Measurements from ENCODE around the gene MKLN1.

Gene MKLN1

DNA sequence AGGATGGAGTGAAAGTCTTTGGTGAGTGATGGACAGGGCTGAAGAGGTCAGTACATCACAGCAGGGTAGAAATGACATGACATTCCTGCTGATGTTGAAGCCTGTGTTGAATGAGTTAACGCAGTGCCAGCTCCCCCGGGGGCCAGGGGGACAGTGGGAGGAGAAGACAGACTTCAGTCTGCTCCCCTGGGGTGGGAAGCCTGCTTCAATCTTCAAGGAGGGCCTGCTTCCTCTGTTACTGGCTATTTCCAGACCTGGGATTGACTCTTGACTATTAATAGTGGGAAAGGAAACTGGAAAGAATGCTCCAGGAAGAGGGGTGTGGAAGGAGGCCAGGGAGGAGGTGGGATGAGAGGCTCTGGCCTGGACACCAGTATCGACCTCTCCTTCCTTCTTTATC, 201.5 kb downstream of the MKLN1 start:
- in situ Hi-C loops (cut with MboI; ENCODE audit: low pct_unique_long_range_greater_than_20kb, low sequenced_read_pairs), result no loop called here
- DNase-seq, result no peak

GRCh38 chr7:131529617-131530016, 201.9 kb downstream of the MKLN1 start:
- in situ Hi-C loops (cut with MboI; ENCODE audit: low pct_unique_long_range_greater_than_20kb, low sequenced_read_pairs), result no loop called here

GRCh38 chr7:131530137-131530536, 202.5 kb downstream of the MKLN1 start:
- no peak for DNase-seq
- in situ Hi-C loops (cut with MboI; ENCODE audit: low pct_unique_long_range_greater_than_20kb, low sequenced_read_pairs), result no loop called here

More at GRCh38 chr7:131529617-131530016, 201.9 kb downstream of the MKLN1 start:
- DNase-seq, result no peak

DNA sequence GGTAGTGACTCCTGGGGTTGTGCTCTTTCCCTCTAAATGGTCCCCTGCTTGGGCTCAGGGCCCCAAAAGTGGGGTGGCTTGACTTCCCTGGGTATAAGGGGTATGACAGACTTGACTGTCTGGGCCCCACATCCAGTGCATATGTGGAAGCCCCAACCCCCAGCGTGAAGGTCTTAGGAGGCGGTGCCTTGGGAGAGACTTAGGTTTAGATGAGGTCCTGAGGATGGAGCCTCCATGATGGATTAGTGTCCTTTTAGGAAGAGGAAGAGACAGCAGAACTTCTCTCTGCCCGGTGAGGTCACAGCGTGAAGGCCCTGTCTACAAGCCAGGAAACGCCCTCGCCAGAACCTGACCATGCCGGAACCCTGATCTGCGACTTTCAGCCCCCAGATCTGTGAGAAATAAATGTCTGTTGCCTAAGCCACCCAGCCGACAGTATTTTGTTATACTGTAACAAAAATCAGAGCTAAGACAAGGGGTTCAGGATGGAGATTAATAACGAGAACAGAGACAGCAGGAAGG, 205.0 kb downstream of the MKLN1 start:
- DNase-seq, result no peak
- in situ Hi-C loops (cut with MboI; ENCODE audit: low pct_unique_long_range_greater_than_20kb, low sequenced_read_pairs), result no loop called here

DNA sequence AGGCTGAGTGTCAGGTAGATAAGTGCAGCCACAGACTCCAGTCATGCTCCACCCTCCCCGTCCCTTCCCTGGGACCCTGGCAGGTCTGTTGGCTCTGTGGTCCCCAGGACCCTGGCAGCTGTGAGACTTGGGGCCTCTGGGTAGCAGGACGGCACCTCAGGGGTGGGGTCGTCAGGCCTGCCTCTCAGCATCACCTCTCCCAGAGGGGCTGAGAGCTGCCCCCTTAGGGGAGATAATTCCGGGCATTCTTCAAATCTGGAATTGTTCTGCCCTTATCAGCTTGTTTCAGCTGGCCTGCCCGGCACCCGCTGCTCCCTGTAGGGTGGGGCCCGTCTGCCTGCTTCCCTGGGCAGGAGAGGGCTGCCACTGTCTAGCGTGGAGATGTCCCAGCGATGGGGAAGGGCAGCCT, 205.5 kb downstream of the MKLN1 start:
- in situ Hi-C loops (cut with MboI; ENCODE audit: low pct_unique_long_range_greater_than_20kb, low sequenced_read_pairs), result no loop called here

DNA sequence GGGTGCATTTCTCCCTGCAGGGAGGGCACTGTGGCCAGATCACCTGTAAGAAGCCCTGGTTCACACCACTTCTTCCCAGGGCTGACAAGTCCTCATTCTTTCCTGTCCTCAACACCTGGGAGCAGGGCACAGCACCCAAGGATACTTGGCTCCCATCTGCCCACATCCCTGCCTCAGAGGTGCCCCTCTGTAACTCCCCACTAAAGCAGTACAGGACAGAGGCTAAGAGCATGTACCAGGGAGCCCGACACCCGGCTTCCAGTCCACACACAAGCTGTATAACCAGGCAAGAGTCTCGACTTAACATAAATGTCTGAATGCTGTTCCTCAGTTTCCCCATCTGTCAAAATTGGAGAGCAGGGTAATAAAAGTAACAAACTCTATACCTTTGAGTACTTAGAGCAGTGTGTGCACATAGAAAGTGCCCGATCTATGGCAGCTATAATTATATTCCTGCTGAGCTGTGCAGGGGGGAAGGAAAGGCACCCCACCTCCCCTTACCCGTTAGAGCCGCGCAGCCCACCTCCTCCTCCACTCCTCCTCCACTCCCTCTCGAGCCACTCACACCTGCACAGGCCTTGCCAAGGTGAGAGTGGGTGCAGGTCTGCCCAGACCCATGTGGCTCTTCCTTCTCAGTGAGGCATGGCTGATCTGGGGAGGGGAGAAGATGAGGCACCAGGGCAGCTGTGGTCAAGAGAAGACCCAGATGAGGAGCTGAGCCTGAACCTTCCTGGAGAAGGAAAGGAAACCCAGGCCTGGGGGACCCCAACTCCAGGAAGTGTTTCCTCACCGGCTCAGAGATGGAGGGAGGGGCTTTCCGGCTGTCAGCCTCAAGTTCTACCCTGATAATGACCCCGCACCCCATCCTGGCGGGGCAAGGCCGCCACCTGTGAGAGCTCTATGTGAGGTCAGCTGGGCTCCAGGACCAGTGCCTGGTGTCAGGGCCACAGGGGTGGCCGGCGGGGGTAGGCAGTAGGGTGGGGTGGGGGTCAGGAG, 206.2 kb downstream of the MKLN1 start:
- in situ Hi-C loops (cut with MboI; ENCODE audit: low pct_unique_long_range_greater_than_20kb, low sequenced_read_pairs), result no loop called here
- no peak for DNase-seq

More for the DNA sequence above, 205.5 kb downstream of the MKLN1 start:
- DNase-seq, result no peak

GRCh38 chr7:131536361-131536849, 208.7 kb downstream of the MKLN1 start:
- DNase-seq, result no peak
- in situ Hi-C loops (cut with MboI; ENCODE audit: low pct_unique_long_range_greater_than_20kb, low sequenced_read_pairs), result no loop called here

GRCh38 chr7:131537571-131537978, 209.9 kb downstream of the MKLN1 start:
- DNase-seq, result no peak
- in situ Hi-C loops (cut with MboI; ENCODE audit: low pct_unique_long_range_greater_than_20kb, low sequenced_read_pairs), result no loop called here

GRCh38 chr7:131538071-131538812, 210.6 kb downstream of the MKLN1 start:
- in situ Hi-C loops (cut with MboI; ENCODE audit: low pct_unique_long_range_greater_than_20kb, low sequenced_read_pairs), result no loop called here
- no peak for DNase-seq

DNA sequence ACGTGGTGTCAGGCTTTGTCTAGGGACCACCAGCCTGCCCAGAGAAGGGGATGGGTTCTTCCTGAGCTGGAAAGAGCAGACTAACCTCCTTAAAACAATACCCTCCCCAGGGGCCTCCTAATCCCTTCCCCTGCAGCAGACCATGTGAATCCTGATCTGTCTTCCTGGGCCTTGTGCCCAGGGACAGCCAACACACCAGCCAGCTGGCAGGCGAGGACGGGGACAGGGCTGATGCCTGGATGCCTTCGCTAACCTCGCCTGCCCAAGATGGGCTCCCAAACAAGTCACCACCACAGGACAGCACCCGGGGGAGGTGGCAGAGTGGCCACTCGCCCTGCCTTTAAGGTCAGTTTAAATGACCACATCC, 211.1 kb downstream of the MKLN1 start:
- in situ Hi-C loops (cut with MboI; ENCODE audit: low pct_unique_long_range_greater_than_20kb, low sequenced_read_pairs), result no loop called here

GRCh38 chr7:131540491-131541162, 213.0 kb downstream of the MKLN1 start:
- in situ Hi-C loops (cut with MboI; ENCODE audit: low pct_unique_long_range_greater_than_20kb, low sequenced_read_pairs), result no loop called here
- DNase-seq, result no peak

More for the DNA sequence above, 211.1 kb downstream of the MKLN1 start:
- no peak for DNase-seq

DNA sequence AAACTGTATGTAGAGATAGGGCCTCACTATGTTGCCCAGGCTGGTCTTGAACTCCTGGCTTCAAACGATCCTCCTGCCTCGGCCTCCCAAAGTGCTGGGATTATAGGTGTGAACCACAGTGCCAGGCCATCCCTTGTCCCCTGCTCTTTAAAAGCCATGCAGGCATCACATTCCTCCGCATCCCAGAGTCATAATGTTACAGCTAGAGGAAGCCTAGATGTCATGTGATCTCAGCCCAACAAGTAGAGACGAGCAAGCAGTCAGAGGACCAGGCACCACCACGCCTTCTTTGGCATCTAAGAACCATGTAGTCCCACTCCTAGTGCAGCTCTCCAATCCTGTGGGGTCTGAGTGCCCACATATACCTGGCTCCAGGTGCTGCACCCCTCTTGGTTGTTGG, 215.6 kb downstream of the MKLN1 start:
- in situ Hi-C loops (cut with MboI; ENCODE audit: low pct_unique_long_range_greater_than_20kb, low sequenced_read_pairs), result no loop called here
- no peak for DNase-seq

GRCh38 chr7:131544021-131544420, 216.3 kb downstream of the MKLN1 start:
- in situ Hi-C loops (cut with MboI; ENCODE audit: low pct_unique_long_range_greater_than_20kb, low sequenced_read_pairs), result no loop called here
- DNase-seq, result no peak

DNA sequence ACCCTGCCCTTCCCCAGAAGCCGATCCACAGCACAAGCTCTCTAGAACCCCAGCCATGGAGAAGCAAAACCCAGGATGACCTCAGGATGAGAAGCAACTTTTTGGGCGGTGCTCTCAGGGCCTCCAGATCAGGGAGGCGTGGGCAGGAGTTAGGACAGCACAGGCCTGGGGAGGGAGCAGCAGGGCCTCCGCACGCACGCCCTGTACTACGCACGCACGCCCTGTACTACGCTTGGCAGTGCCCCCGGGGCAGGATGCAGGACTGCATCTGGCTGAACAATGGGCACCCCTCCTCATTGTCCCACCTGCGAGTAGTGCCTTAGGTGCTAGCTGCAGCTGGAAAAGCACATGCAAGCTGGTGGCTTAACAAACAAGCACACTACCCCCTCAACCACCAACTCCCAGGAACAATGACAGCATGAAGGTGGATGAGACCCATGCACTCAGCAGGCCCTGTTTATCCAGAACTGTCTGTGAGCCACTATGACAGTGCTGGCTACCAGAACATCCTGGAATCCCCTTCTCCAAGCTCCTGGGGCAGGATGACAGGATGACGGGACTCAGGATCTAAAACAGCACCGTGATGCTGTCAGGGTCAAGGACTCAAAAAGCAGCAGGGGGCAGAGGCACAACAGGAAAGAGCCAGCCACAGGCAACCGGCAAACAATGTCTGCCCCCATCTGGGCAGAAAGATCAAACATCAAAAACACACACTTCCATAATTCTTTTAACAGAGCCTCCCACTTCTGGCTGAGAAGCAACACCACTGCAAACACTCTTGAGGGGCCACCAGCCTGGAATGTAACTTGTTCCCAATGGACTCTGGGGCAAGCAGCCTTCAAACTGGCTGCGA, 217.0 kb downstream of the MKLN1 start:
- in situ Hi-C loops (cut with MboI; ENCODE audit: low pct_unique_long_range_greater_than_20kb, low sequenced_read_pairs), result no loop called here
- peak; percentile 84 for DNase-seq

DNA sequence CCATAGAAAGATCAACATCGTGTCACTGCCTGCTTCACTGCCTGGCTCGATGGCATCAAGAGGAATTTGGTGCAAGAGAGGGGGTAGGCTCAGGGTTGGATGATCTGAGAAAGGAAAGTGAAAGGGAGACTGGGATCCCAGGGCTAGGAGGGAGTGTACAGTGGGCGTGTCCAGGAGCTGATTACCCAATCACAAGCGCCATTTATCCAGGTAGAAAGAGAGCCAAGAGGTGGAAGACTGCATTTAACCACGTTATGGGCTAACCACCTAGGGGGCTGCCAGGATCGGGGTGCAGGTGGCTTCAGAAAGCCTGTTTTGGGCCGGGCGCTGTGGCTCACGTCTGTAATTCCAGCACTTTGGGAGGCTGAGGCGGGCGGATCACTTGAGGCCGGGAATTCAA, 218.4 kb downstream of the MKLN1 start:
- in situ Hi-C loops (cut with MboI; ENCODE audit: low pct_unique_long_range_greater_than_20kb, low sequenced_read_pairs), result no loop called here

More for the DNA sequence above, 218.4 kb downstream of the MKLN1 start:
- peak; percentile 24 for DNase-seq

All from KBM-7 (cell line).